A673 (cell line): ENCODE measurements around the gene CACYBP.
A peak's percentile ranks its signal among the peaks of the same experiment; 100 is the strongest.

ENCODE experiments used
- CTCF ChIP-seq: fragments of 300-800, 200-600 bp; sonication (generic); conservative IDR thresholded peaks from 2 replicates; pipeline ENCODE4 v1.5.1; 2017; ENCODE audit warnings: low read depth, mild to moderate bottlenecking, antibody characterized with exemption, low read length, moderate library complexity, mixed read lengths
- EZH2 ChIP-seq: fragments of 200-600 bp; sonication (generic); IDR thresholded peaks from 2 replicates; pipeline ENCODE4 v1.6.1; 2017; ENCODE audit warnings: borderline replicate concordance, low read depth, mild to moderate bottlenecking, mixed read lengths, antibody characterized with exemption, low read length; ENCODE audit not compliant: poor library complexity, severe bottlenecking

- TF ChIP-seq CTCF, result peak; percentile 77
- TF ChIP-seq EZH2, result no peak
Measured at GRCh38 chr1:174998569-174999215, 1.1 kb upstream of the CACYBP start.
